Activated CD8-positive, alpha-beta memory T cell treated with anti-CD3 and anti-CD28 coated beads, Interleukin-2, amount 10 ng/mL, durations not matched to agents 7 days and 5 days (primary cell): ENCODE results near the gene CDON. TPM values are rescaled to one million over a fixed set of nuclear protein-coding genes. Genes with fewer than 3 reads are reported as not detected.
A peak's percentile ranks its signal among the peaks of the same experiment; 100 is the strongest.

Experiments used
- ATAC-seq: fragments of 150-1000 bp; cut with Tn5 transposase; one replicate; pipeline ENCODE4 v1.10.0; 2021; ENCODE audit warnings: moderate library complexity
- CTCF ChIA-PET: fragments of 350-600 bp; sonication (Branson Sonifier 250); formaldehyde crosslinking; loops from one replicate; lab custom pipeline; 2021; ENCODE audit warnings: antibody characterized with exemption; lab: Charles Lee
- DNase-seq: peaks from one replicate; pipeline ENCODE4 v3.0.0-alpha.2; 2020
- H3K27ac Mint-ChIP-seq: one replicate; pipeline ENCODE4 v1.8.0; 2021; ENCODE audit warnings: mild to moderate bottlenecking, mixed read lengths
- H3K27me3 Mint-ChIP-seq: one replicate; pipeline ENCODE4 v1.8.0; 2021; ENCODE audit warnings: mixed read lengths
- H3K36me3 Mint-ChIP-seq: one replicate; pipeline ENCODE4 v1.8.0; 2021; ENCODE audit warnings: mild to moderate bottlenecking, mixed read lengths
- H3K4me1 Mint-ChIP-seq: one replicate; pipeline ENCODE4 v1.8.0; 2021; ENCODE audit warnings: mixed read lengths
- H3K4me3 Mint-ChIP-seq: one replicate; pipeline ENCODE4 v1.8.0; 2021; ENCODE audit warnings: mild to moderate bottlenecking, moderate library complexity, mixed read lengths
- H3K9me3 Mint-ChIP-seq: one replicate; pipeline ENCODE4 v1.8.0; 2022; ENCODE audit warnings: low read depth, mixed read lengths
- total RNA-seq, 2 experiments: library from RNA; stranded (reverse); gene quantifications; one replicate each; pipeline ENCODE4 v1.2.3, GENCODE V29; 2021

Gene CDON
- total RNA-seq, 2 experiments from 2014 or later, result 1.5 to 1.8 TPM

DNA sequence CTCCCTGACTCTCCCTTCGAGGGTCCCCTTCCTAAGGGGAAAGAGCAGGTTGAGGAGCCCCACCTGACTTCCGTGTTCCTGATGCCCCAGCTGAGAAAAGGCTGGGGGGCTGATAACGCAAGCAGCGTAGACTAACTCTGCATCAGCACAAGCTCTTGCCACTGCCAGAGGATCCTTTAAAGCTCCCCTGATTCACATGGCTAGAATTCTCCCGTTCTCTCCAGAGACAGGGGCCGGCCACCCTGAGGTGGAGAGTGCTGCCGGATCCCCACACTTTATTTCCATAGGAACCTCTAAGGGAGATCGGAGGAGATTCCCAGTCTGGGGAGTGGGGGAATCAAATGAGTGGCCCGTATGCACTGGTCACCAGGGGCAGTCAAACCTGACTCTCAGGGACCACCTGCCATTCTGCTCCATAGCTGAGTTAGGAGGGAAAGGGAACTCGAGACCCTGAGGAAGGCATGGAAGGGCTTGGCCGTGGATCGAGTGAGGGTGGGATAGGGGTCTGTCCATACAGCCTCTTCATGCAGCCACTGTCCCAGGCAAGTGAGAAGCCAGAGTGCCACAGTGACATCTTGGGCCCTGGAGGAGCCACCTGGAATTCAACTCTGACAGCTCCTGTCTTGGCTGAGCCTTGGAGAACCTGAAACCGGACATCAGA, 118.2 kb downstream of the CDON start:
- CTCF ChIA-PET, result interaction anchor here (6.1 kb wide), 1 partner anchor 249 kb away, joined by 26 read pairs; no protein-coding TSS in a partner anchor
- Mint-ChIP-seq H3K36me3 (no peaks in the 10 kb centered on the region), H3K9me3 (no peaks in the 10 kb centered on the region), H3K27me3 (peaks cover 3% of the 10 kb centered on the region), H3K4me3 (no peak overlapping the region), H3K4me1 (peaks cover 2% of the 10 kb centered on the region), H3K27ac (no peak overlapping the region)
- DNase-seq, result peak; percentile 32
- ATAC-seq, result no peak

- no peak for DNase-seq
- H3K4me3 Mint-ChIP-seq, result no peak overlapping the region
- H3K4me1 Mint-ChIP-seq, result peaks cover 4% of the 10 kb centered on the region
- H3K27me3 Mint-ChIP-seq, result peaks cover 3% of the 10 kb centered on the region
- ATAC-seq, result no peak
- no peaks in the 10 kb centered on the region for H3K36me3 Mint-ChIP-seq
- CTCF ChIA-PET, result interaction anchor here (1.0 to 6.1 kb wide), 3 partner anchors 12 to 254 kb away, joined by 3 to 26 read pairs (median 6); no protein-coding TSS in a partner anchor
- no peaks in the 10 kb centered on the region for H3K9me3 Mint-ChIP-seq
- H3K27ac Mint-ChIP-seq, result no peak overlapping the region
Measured at GRCh38 chr11:125943661-125944349, 118.9 kb downstream of the CDON start.

- CTCF ChIA-PET, result interaction anchor here (0.7 to 6.1 kb wide), 8 partner anchors 12 to 262 kb away, joined by 3 to 26 read pairs (median 3); partner anchors contain the start of gene PUS3
- DNase-seq (no peak), ATAC-seq (no peak)
- no peak overlapping the region for H3K4me3 Mint-ChIP-seq
- H3K36me3 Mint-ChIP-seq, result no peaks in the 10 kb centered on the region
- no peaks in the 10 kb centered on the region for H3K9me3 Mint-ChIP-seq
- no peak overlapping the region for H3K27ac Mint-ChIP-seq
- H3K27me3 Mint-ChIP-seq, result peaks cover 3% of the 10 kb centered on the region
- peaks cover 11% of the 10 kb centered on the region for H3K4me1 Mint-ChIP-seq
Measured at GRCh38 chr11:125942771-125943428, 119.8 kb downstream of the CDON start.

GRCh38 chr11:125941619-125942611, 120.8 kb downstream of the CDON start:
- Mint-ChIP-seq H3K27ac (no peak overlapping the region), H3K4me1 (peaks cover 11% of the 10 kb centered on the region), H3K36me3 (no peaks in the 10 kb centered on the region), H3K9me3 (no peaks in the 10 kb centered on the region), H3K4me3 (no peak overlapping the region), H3K27me3 (peaks cover 3% of the 10 kb centered on the region)
- DNase-seq, result peak; percentile 58
- CTCF ChIA-PET, result interaction anchor here (0.7 to 6.1 kb wide), 12 partner anchors 10 to 263 kb away, joined by 3 to 26 read pairs (median 3); partner anchors contain the start of gene PUS3
- ATAC-seq, result peak; percentile 73

GRCh38 chr11:125941267-125941618, 121.4 kb downstream of the CDON start:
- CTCF ChIA-PET, result interaction anchor here (1.2 to 6.1 kb wide), 6 partner anchors 9 to 257 kb away, joined by 3 to 26 read pairs (median 4); no protein-coding TSS in a partner anchor
- Mint-ChIP-seq H3K36me3 (no peaks in the 10 kb centered on the region), H3K27ac (no peak overlapping the region), H3K9me3 (no peaks in the 10 kb centered on the region), H3K4me3 (no peak overlapping the region), H3K27me3 (peaks cover 3% of the 10 kb centered on the region), H3K4me1 (peaks cover 11% of the 10 kb centered on the region)
- DNase-seq (no peak), ATAC-seq (no peak)

DNA sequence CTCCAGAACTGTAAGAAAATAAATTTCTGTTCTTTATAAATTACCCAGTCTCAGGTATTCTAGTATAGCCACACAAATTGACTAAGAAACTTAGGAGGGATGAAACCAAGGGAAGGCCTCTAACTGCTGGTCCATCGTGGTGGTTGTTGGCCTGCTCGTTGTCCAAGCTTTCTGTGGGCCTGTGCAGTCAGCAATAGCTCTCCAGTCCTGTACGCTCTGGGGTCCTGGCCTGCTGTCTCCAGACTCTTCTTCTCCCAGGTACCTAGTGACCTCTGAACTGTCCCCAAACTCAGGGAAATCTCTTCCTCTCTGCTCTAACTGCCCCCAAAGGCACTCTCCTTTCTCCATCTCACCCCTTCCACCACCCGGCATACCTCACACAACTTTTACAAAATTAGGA, 122.5 kb downstream of the CDON start:
- H3K27me3 Mint-ChIP-seq, result peaks cover 5% of the 10 kb centered on the region
- DNase-seq (no peak), ATAC-seq (no peak)
- CTCF ChIA-PET, result interaction anchor here (1.4 to 6.1 kb wide), 2 partner anchors 253 to 258 kb away, joined by 3 to 26 read pairs; no protein-coding TSS in a partner anchor
- H3K4me1 Mint-ChIP-seq, result peaks cover 11% of the 10 kb centered on the region
- no peak overlapping the region for H3K27ac Mint-ChIP-seq
- H3K36me3 Mint-ChIP-seq, result no peaks in the 10 kb centered on the region
- H3K4me3 Mint-ChIP-seq, result no peak overlapping the region
- H3K9me3 Mint-ChIP-seq, result no peaks in the 10 kb centered on the region

GRCh38 chr11:125939081-125939521, 123.6 kb downstream of the CDON start:
- Mint-ChIP-seq H3K4me1 (peaks cover 11% of the 10 kb centered on the region), H3K27me3 (peaks cover 6% of the 10 kb centered on the region), H3K9me3 (no peaks in the 10 kb centered on the region), H3K27ac (no peak overlapping the region), H3K36me3 (no peaks in the 10 kb centered on the region), H3K4me3 (no peak overlapping the region)
- CTCF ChIA-PET, result interaction anchor here (0.5 to 6.1 kb wide), 3 partner anchors 9 to 255 kb away, joined by 3 to 26 read pairs (median 4); no protein-coding TSS in a partner anchor
- DNase-seq (no peak), ATAC-seq (no peak)

- H3K36me3 Mint-ChIP-seq, result no peaks in the 10 kb centered on the region
- H3K27ac Mint-ChIP-seq, result no peak overlapping the region
- peaks cover 6% of the 10 kb centered on the region for H3K27me3 Mint-ChIP-seq
- no peaks in the 10 kb centered on the region for H3K9me3 Mint-ChIP-seq
- H3K4me1 Mint-ChIP-seq, result peaks cover 14% of the 10 kb centered on the region
- H3K4me3 Mint-ChIP-seq, result no peak overlapping the region
- no peak for ATAC-seq
- no peak for DNase-seq
- CTCF ChIA-PET, result interaction anchor here (1.7 to 6.1 kb wide), 2 partner anchors 8 to 255 kb away, joined by 4 to 26 read pairs; no protein-coding TSS in a partner anchor
Measured at GRCh38 chr11:125938418-125938817, 124.2 kb downstream of the CDON start.

- ATAC-seq (no peak), DNase-seq (no peak)
- Mint-ChIP-seq H3K9me3 (no peaks in the 10 kb centered on the region), H3K27ac (no peak overlapping the region), H3K4me3 (no peak overlapping the region), H3K27me3 (peaks cover 23% of the 10 kb centered on the region), H3K4me1 (peaks cover 21% of the 10 kb centered on the region), H3K36me3 (no peaks in the 10 kb centered on the region)
- CTCF ChIA-PET, result interaction anchor here (1.0 to 1.5 kb wide), 2 partner anchors 12 to 258 kb away, joined by 3 to 5 read pairs; no protein-coding TSS in a partner anchor
Measured at GRCh38 chr11:125935618-125936199, 127.0 kb downstream of the CDON start.

DNA sequence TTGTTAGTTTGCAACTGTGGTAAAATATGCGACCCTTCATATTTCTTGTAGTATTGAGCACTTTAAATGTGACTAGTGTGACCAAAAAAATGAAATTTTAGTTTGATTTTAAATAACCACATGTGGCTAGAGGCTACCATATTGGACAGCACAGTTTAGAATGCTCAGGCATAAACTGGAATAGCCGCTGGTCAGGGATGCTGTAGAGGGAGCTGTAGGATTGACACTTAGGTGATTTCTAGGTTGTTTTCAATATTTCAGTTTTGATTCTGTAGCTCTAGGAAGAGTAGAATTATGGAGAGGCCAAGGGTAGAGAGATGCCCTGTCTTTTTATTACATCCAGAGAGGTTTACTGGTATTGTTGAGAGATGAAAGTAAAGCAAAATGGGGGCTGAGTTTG, 127.6 kb downstream of the CDON start:
- Mint-ChIP-seq H3K4me3 (no peak overlapping the region), H3K4me1 (peaks cover 21% of the 10 kb centered on the region), H3K9me3 (no peaks in the 10 kb centered on the region), H3K27ac (no peak overlapping the region), H3K27me3 (peaks cover 26% of the 10 kb centered on the region), H3K36me3 (no peaks in the 10 kb centered on the region)
- DNase-seq (no peak), ATAC-seq (no peak)
- CTCF ChIA-PET, result interaction anchor here (1.5 kb wide), 1 partner anchor 259 kb away, joined by 5 read pairs; no protein-coding TSS in a partner anchor

GRCh38 chr11:125934473-125934872, 128.2 kb downstream of the CDON start:
- no peaks in the 10 kb centered on the region for H3K9me3 Mint-ChIP-seq
- CTCF ChIA-PET, result interaction anchor here (1.5 kb wide), 1 partner anchor 259 kb away, joined by 5 read pairs; no protein-coding TSS in a partner anchor

More at GRCh38 chr11:125934473-125934872, 128.2 kb downstream of the CDON start:
- Mint-ChIP-seq H3K4me1 (peaks cover 21% of the 10 kb centered on the region), H3K27ac (no peak overlapping the region), H3K27me3 (peaks cover 29% of the 10 kb centered on the region), H3K36me3 (no peaks in the 10 kb centered on the region), H3K4me3 (no peak overlapping the region)
- ATAC-seq (no peak), DNase-seq (no peak)
